Stimulated activated CD4-positive, alpha-beta T cell treated with anti-CD3 and anti-CD28 coated beads, Interleukin-15, amount 100 ng/mL, for 1 hour (primary cell): Measurements from ENCODE around the gene BMF.
"Not testable (repeated sequence)": the region's sequence is repeated elsewhere in the genome, so short reads cannot be mapped to it uniquely, and the experiment has no call there.

Source experiments
- DNase-seq, 2 donors: peaks; one replicate each; pipeline ENCODE4 v3.0.0-alpha.2; 2020; ENCODE audit warnings: low read depth in 1 of 2, low spot score in 1 of 2

Gene BMF

GRCh38 chr15:40088929-40089755 is 19.5 kb downstream of the BMF start:
- DNase-seq, result no peak

GRCh38 chr15:40087991-40088928 is 20.4 kb downstream of the BMF start:
- DNase-seq, result no peak

DNA sequence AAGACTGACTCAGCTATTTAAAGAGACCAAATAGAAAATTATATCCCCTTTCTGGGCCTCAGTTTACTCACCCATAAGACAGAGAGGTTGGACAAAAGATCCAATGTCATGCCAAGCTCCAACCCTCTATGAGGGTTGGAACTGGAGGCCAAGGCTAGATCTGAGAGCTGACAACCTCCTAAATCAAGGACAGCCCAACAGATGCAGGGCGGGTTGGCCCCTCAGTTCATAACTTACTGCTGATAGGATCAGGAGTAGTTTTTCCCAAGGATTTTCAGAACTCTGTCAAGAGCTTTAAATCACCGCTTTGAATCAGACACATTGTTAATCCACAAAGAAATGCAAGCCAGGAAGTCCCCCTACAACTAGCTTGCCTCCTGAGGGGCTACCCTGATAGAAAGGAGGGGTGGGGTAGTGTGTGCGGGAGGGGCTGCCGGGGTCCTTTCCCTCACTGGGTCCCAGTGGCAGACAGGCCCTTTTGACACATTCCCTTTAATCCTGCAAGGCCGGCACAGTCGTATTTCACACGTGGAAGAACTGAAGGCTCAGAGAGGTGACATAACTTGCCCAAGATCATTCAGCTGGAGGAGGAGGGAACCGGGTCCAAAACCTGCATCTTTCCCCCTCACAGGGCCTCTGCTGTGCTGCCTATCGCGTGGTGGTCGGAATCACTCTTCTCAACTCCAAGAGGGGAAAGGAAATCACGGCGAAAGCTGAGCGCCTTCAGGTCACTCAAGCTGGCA is 21.4 kb downstream of the BMF start:
- no peak for DNase-seq

DNA sequence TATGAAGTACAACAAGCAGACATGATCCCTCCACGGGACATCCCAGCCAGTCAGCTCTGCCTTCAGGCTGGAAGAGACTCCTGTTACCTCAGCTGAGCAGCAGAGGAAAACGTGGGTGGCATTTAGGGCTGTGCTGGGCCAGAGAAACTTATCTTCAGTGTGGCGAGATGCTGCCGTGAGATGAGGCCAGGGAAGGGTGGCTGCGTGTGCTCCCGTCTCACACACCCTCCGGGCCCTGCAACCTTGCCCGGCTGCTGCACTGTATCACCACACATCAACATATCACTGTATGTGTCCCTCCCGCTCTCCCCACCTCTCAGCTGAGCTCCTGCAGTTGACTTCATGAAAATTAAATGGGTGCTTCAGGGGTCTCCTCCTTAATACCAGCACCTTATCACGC is 23.4 kb downstream of the BMF start:
- no peak for DNase-seq

GRCh38 chr15:40084650-40085049 is 24.0 kb downstream of the BMF start:
- DNase-seq, result no peak

DNA sequence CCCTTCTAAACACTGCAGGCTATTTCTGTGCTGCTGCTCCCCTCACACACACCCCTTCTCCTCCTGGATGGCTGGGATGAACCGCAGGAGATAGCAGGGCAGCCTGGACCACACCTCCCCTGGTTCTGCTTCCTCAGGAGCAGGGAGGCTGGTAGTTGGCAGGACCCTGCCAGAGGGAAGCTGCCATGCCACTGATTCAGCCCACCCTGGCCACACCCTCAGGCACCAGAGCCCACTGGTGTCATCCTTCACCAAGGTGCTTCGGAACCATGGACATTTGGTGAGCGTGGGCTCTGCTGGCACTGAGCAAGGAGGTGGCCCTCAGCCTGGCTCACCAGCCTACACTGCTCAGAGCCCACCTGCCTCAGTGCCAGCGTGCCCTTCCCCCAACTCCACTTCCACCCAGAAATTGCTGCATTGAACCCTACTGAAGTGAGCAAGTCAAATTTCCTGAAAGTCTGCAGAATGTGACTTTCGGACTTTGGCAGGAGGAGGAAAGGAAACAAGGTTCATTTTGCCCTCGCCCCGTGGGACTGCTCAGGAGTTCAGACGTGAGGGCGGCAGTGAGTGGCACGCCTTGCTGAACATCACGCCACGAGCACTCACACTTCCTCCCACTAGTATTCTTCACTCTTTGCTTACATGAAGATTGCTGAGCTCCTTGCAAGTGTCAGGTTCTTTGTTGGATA is 26.3 kb downstream of the BMF start:
- DNase-seq, result no peak

GRCh38 chr15:40081691-40082194 is 26.9 kb downstream of the BMF start:
- no peak for DNase-seq

DNA sequence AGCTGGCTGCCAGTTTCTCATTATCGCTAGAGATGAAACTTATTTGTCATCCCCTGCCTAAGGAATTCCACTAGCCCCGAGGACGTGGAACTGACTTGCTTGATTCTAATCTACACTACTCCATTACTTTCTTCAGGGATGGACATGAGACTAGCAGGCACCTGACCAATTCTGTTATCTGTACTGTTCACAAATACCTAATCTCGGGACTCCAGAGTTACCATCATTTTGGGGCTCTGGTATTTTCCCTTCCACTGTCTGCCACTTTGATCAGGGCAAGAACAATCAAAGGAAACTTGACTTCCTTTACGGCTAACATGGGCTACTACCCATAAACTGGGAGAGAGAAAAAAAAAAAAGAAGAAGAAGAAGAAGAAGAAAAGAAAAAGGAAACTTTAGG is 27.8 kb downstream of the BMF start:
- DNase-seq, result no peak

DNA sequence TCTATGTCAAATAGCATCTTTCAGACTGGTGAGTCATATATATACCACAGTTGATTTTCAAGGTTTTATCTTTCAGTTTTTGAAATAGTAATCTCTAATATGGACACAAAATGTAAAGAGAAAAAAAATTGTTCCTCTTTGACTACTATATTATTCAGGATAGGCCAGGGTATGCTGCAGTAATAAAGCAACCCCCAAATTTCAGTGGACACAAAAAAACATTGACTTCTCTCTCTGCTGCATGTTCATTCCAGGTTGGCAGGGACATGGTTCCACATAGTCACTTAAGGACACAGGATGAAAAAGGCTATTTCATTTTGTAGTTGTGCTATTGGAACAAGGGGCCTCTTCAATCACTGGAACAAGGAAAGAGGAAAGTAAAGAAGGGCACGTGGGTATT is 28.6 kb downstream of the BMF start:
- DNase-seq, result no peak

- no peak for DNase-seq
These were observed 29.2 kb downstream of the BMF start for GRCh38 chr15:40079456-40079855.

GRCh38 chr15:40075298-40076044 is 33.2 kb downstream of the BMF start:
- DNase-seq, result no peak

DNA sequence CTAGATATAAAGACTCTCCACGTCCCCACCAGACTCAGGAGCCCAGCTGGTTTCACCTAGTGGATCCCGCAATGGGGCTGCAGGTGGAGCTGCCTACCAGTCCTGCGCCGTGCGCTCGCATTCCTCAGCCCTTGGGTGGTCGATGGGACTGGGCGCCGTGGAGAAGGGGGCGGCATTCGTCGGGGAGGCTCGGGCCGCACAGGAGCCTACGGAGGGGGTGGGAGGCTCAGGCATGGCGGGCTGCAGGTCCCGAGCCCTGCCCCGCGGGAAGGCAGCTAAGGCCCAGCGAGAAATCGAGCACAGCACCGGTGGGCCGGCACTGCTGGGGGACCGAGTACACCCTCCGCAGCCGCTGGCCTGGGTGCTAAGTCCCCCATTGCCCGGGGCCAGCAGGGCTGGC is 34.0 kb downstream of the BMF start:
- not testable (repeated sequence) for DNase-seq

DNA sequence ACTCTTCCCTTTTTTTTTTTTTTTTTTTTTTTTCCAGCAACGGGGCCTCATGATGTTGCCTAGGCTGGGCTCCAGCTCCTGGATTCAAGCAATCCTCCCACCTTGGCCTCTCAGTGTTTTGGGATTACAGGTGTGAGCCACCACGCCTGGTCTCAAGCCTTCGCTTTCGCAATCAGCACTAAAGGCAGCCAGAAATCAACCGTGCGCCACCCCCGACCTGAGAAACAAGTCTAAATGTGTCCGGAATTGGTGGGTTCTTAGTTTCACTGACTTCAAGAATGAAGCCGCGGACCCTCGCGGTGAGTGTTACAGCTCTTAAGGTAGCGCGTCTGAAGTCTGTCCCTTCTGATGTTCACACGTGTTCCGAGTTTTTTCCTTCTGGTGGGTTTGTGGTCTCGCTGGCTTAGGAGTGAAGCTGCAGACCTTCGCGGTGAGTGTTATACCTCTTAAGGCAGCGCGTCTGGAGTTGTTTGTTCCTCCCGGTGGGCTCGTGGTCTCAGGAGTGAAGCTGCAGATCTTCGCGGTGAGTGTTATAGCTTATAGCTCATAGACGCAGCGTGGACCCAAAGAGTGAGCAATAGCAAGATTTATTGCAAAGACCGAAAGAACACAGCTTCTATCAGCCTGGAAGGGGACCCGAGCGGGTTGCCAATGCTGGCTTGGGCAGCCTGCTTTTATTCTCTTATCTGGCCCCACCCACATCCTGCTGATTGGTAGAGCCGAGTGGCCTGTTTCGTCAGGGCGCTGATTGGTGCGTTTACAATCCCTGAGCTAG is 34.8 kb downstream of the BMF start:
- not testable (repeated sequence) for DNase-seq

- DNase-seq, result no peak
These were observed 36.3 kb downstream of the BMF start for GRCh38 chr15:40072216-40072990.

GRCh38 chr15:40070608-40071218 is 38.0 kb downstream of the BMF start:
- no peak for DNase-seq

GRCh38 chr15:40070166-40070557 is 38.5 kb downstream of the BMF start:
- DNase-seq, result no peak

- DNase-seq, result no peak
These were observed 39.2 kb downstream of the BMF start for GRCh38 chr15:40069178-40070165.
